Kidney (tissue), 14 donors: ENCODE measurements around the gene RGS9. TPM values are rescaled to one million over a fixed set of nuclear protein-coding genes. Genes with fewer than 3 reads are reported as not detected.

Experiments used
- DNase-seq, 5 donors: peaks; one replicate each; pipeline ENCODE4 v3.0.0-alpha.2; 2013 to 2020
- FAIRE-seq: peaks from 2 replicates; lab custom pipeline; 2012; peaks lifted over from hg19 to GRCh38; lab: Jason Lieb, UNC
- H3K27ac ChIP-seq, 2 donors: one replicate each; pipeline ENCODE4 v1.7.0; 2013; ENCODE audit warnings: low read depth in 2 of 2, low read length in 2 of 2, inconsistent platforms in 1 of 2
- H3K27me3 ChIP-seq: one replicate; pipeline ENCODE4 v1.7.1; 2013; ENCODE audit warnings: low read length, inconsistent platforms; ENCODE audit not compliant: control insufficient read depth, insufficient read depth
- H3K36me3 ChIP-seq, 3 donors: one replicate each; pipeline versions ENCODE4 v1.7.0 to v1.7.1; 2013; ENCODE audit warnings: low read length in 3 of 3, control low read depth in 1 of 3, inconsistent platforms in 1 of 3; ENCODE audit not compliant: insufficient read depth in 3 of 3, control insufficient read depth in 2 of 3
- H3K4me1 ChIP-seq, 3 donors: one replicate each; pipeline versions ENCODE4 v1.7.0 to v1.7.1; 2013; ENCODE audit warnings: low read length in 3 of 3, inconsistent platforms in 1 of 3, low read depth in 1 of 3; ENCODE audit not compliant: control insufficient read depth in 2 of 3, insufficient read depth in 2 of 3
- H3K4me3 ChIP-seq, 3 donors: one replicate each; pipeline versions ENCODE4 v1.7.0 to v1.8.1; 2013; ENCODE audit warnings: low read length in 3 of 3, control low read depth in 1 of 3, inconsistent platforms in 1 of 3
- H3K9ac ChIP-seq, 3 donors: one replicate each; pipeline versions ENCODE4 v1.7.0 to v1.7.1; 2013; ENCODE audit warnings: low read length in 3 of 3, control low read depth in 1 of 3, inconsistent platforms in 1 of 3
- H3K9me3 ChIP-seq, 3 donors: one replicate each; pipeline versions ENCODE4 v1.7.0 to v1.7.1; 2013; ENCODE audit warnings: low read length in 3 of 3, control low read depth in 1 of 3, inconsistent platforms in 1 of 3; ENCODE audit not compliant: control insufficient read depth in 2 of 3, insufficient read depth in 1 of 3
- intact Hi-C: fragments of 100-400 bp; cut with DNase I; formaldehyde crosslinking; loops from one replicate; pipeline ENCODE4 v1.11.1; 2022
- polyA plus RNA-seq: library from polyadenylated mRNA; stranded (reverse); fragments of 350-450 nt; fragmentation: Illumina TruSeq; extraction: RNeasy Lipid Tissue Mini Kit (QIAGEN cat#74804); gene quantifications from one replicate; pipeline ENCODE4 v1.2.3, GENCODE V29; 2014; ENCODE audit warnings: low read depth, low replicate concordance; ENCODE audit not compliant: insufficient read depth
- total RNA-seq: library from RNA; stranded (reverse); fragmentation: NEBNext Ultra II Directional; extraction: Animal tissue kit (Norgen Biotek cat#: 25700); gene quantifications from one replicate; pipeline ENCODE4 v1.2.1, GENCODE V29; 2021
- TF ChIP-seq, protein P1 (sequence below): IDR thresholded peaks from 3 replicates; pipeline ENCODE4 v1.5.1; 2012; ENCODE audit warnings: mild to moderate bottlenecking, moderate library complexity, borderline replicate concordance; ENCODE audit not compliant: insufficient read depth; ENCODE audit errors: extremely low read depth
- donor health status: control.
- donor health status: control.
- donor health status: control.
- donor health status: control.
- donor health status: control.
- donor health status: DM: yes; HTN: yes; CAD: no.
- donor health status: Normal renal cell carcinoma (clear cell type).

The RGS9 gene
- total and polyA plus RNA-seq, 2 donors from 2014 or later: 4.2 to 7.2 TPM

- H3K36me3 ChIP-seq: no peaks in the 10 kb centered on the region
- H3K9ac ChIP-seq: no peak overlapping the region
- intact Hi-C loops: no loop called here
- no peak for FAIRE-seq
- H3K27ac ChIP-seq: no peak overlapping the region
- no peak for DNase-seq
- no peaks in the 10 kb centered on the region for H3K9me3 ChIP-seq
- H3K4me1 ChIP-seq: peaks cover 2 to 15% (median 9%) of the 10 kb centered on the region in 3 donors
- H3K4me3 ChIP-seq: no peak overlapping the region
- H3K27me3 ChIP-seq: no peaks in the 10 kb centered on the region
- TF ChIP-seq, protein P1, sequence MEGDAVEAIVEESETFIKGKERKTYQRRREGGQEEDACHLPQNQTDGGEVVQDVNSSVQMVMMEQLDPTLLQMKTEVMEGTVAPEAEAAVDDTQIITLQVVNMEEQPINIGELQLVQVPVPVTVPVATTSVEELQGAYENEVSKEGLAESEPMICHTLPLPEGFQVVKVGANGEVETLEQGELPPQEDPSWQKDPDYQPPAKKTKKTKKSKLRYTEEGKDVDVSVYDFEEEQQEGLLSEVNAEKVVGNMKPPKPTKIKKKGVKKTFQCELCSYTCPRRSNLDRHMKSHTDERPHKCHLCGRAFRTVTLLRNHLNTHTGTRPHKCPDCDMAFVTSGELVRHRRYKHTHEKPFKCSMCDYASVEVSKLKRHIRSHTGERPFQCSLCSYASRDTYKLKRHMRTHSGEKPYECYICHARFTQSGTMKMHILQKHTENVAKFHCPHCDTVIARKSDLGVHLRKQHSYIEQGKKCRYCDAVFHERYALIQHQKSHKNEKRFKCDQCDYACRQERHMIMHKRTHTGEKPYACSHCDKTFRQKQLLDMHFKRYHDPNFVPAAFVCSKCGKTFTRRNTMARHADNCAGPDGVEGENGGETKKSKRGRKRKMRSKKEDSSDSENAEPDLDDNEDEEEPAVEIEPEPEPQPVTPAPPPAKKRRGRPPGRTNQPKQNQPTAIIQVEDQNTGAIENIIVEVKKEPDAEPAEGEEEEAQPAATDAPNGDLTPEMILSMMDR: no peak
Observed at GRCh38 chr17:65102788-65103187, 34.4 kb upstream of the RGS9 start.

DNA sequence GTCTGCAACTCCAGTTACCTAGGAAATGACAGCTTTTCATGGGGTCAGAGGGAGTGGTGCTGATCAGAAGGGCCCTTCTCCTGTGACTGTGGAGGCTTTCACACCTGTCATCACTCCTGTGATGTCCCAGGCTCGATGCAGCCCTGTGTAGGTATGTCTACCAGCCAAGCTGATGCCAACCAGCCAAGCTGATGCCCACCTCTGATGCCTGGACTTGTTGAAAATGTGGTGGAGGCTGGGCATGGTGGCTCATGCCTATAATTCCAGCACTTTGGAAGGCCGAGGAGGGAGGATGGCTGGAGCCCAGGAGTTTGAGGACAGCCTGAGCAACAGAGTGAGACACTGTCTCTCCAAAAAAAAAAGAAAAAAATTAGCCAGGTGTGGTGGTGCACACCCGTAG, 33.7 kb upstream of the RGS9 start:
- Histone ChIP-seq H3K36me3 (no peaks in the 10 kb centered on the region), H3K27ac (no peak overlapping the region), H3K9me3 (no peaks in the 10 kb centered on the region), H3K4me1 (peaks cover 2 to 15% (median 9%) of the 10 kb centered on the region in 3 donors), H3K4me3 (no peak overlapping the region), H3K27me3 (no peaks in the 10 kb centered on the region), H3K9ac (no peak overlapping the region)
- no peak for DNase-seq
- TF ChIP-seq, protein P1: no peak
- intact Hi-C loops: no loop called here
- FAIRE-seq: no peak

DNA sequence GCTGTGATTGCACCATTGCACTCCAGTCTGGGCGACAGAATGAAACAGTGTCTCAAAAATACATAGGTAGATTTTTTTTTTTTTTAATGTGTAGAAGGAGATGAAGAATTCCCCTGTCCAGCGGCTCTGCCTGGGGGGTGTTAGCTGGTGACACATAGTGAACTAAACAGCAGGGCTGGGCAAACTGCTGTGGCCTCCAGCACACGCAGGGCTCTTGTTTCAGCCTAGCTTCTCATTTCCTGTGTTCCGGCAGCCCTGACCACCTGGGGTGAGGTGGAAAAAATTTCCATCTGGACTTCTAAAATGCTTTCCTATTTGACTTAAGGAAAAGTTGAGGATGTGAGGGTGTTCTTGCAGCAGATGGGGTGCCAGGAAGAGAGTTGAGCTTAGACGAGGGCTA, 33.3 kb upstream of the RGS9 start:
- DNase-seq: no peak

More for the DNA sequence above, 33.3 kb upstream of the RGS9 start:
- Histone ChIP-seq H3K9me3 (no peaks in the 10 kb centered on the region), H3K27ac (no peak overlapping the region), H3K4me3 (no peak overlapping the region), H3K36me3 (no peaks in the 10 kb centered on the region), H3K27me3 (no peaks in the 10 kb centered on the region), H3K9ac (no peak overlapping the region), H3K4me1 (peaks cover 2 to 15% (median 9%) of the 10 kb centered on the region in 3 donors)
- TF ChIP-seq, protein P1: no peak
- FAIRE-seq: no peak
- intact Hi-C loops: no loop called here
